Stomach (tissue), 4 donors: ENCODE results near the gene WT1.

ENCODE experiments used
- CTCF ChIP-seq, 7 experiments: fragments of 450-650 bp in 4 of 7; fragments of 200-600 bp in 3 of 7; sonication (generic) in 3 of 7; IDR thresholded peaks; one replicate each; pipeline ENCODE4 v1.5.1; 2016 to 2019; ENCODE audit warnings: antibody characterized with exemption in 7 of 7, control low read depth in 2 of 7, mild to moderate bottlenecking in 1 of 7
- POLR2AphosphoS5 ChIP-seq, 3 donors: sonication (generic); formaldehyde crosslinking; IDR thresholded peaks; one replicate each; pipeline ENCODE4 v1.6.1; 2016; ENCODE audit warnings: antibody characterized with exemption in 3 of 3

- no peak for TF ChIP-seq CTCF (IDR thresholded peaks at IDR 0.05)
- TF ChIP-seq POLR2AphosphoS5 (IDR thresholded peaks at IDR 0.05) = no peak
Observed at GRCh38 chr11:32390712-32391111, 44.6 kb downstream of the WT1 start.
